COLO829 (cell line): Measurements from ENCODE around the gene SLC7A1.
"Not testable (repeated sequence)": the region's sequence is repeated elsewhere in the genome, so short reads cannot be mapped to it uniquely, and the experiment has no call there.

Source experiments
- DNase-seq: peaks from one replicate; pipeline ENCODE4 v3.0.0; 2012; ENCODE audit warnings: low spot score

SLC7A1 gene

DNA sequence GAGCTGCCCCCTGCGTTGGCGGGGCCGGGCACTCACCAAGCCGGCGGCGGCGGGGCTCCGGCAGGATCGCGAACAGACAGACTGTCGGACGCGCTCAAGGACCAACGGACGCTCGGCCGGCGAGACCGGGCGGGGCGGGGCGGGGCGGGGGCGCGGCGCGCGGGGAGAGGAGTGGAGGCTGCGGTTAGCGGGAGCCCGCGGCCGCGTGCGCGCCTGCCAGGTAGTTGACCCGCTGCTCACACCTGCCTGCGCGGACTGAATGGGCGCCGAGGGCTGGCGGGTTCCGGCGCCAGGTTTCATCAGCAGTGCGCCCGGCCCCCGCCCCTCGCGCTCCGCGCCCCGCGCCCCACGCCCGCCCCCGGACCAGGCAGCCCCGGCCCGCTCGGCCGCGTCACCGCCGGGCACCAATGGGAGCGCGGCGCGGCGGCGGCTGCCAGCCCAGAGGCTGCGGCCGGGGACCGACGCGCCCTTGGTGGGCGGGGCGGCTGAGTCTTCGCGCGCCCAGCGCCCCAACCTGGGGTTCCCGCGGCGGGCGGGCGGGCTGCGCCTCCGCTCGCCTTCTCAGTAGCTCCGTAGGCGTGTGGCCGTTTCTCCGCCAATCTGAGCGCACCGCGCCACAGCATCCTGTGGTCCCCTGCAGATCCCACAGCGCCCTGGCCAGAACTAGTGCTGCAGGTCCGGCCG, at the start of gene SLC7A1:
Gene SLC7A1 (minus strand): TSS at position 309 of the 684 bp plus-strand sequence. CDS start 59,500 bp downstream, outside the sequence.
- DNase-seq = peak; percentile 47

GRCh38 chr13:29640665-29641064, 45.2 kb upstream of the SLC7A1 start:
- no peak for DNase-seq

- DNase-seq = not testable (repeated sequence)
Measured at GRCh38 chr13:29636831-29637230, 41.3 kb upstream of the SLC7A1 start.

DNA sequence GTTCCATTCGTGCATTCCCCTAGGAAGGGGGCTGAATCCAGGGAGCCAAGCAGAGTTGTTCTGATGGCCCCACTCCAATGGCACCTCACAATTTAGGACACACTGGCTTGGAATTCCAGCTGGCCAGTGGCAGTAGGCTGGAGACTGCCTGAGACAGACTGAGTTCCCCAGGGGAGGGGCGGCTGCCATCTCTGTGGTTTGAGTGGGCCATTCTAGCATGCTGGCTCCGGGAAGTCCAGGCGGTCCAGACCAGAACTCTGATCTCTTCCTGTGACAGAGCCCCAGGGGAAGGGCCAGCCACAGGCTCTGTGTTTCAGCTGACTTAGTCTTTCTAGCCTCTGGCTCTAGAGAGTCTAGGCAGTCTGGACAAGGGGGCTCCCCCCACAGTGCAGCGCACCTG, 29.5 kb upstream of the SLC7A1 start:
- DNase-seq = no peak

DNA sequence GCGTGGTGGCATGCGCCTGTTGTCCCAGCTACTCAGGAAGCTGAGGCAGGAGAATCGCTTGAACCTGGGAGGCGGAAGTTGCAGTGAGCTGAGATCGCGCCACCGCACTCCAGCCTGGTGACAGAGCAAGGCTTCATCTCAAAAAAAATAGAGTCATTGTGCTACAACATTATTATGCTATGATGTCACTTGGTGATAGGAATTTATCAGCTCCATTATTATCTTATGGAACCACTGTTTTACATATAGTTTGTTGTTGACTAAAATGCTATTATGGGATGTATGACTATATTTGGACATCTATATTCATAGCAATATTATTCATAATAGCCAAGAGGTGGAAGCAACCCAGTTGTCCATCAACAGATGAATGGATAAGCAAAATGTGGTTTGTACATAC, 26.4 kb upstream of the SLC7A1 start:
- DNase-seq = no peak

DNA sequence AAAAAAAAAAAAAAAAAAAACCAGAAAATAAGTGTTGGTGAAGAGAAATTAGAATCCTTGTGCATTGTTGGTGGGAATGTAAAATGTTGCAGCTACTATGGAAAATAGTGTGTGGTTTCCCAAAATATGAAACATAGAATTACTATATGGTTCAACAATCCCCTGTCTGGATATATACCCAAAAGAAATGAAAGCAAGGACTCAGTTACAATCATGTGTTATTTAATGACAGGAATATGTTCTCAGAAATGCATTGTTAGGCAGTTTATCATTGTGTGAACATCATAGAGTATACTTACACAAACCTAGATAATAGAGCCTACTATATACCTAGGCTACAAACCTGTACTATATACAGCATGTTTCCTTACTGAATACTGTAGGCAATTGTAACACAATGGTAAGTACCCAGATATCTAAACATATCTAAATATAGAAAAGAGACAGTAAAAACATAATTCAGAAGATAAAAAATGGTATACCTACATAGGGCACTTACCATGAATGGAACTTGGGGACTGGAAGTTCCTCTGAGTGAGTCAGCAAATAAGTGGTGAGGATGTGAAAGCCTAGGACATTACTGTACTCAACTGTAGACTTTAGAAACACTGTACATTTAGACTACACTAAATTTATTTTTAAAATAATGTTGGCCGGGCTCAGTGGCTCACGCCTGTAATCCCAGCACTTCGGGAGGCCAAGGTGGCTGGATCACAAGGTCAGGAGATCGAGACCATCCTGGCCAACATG, 25.7 kb upstream of the SLC7A1 start:
- DNase-seq = no peak

GRCh38 chr13:29619995-29620394, 24.5 kb upstream of the SLC7A1 start:
- no peak for DNase-seq

GRCh38 chr13:29613101-29613500, 17.6 kb upstream of the SLC7A1 start:
- no peak for DNase-seq

GRCh38 chr13:29607465-29607864, 12.0 kb upstream of the SLC7A1 start:
- no peak for DNase-seq

GRCh38 chr13:29605860-29606526, 10.5 kb upstream of the SLC7A1 start:
- DNase-seq = no peak

DNA sequence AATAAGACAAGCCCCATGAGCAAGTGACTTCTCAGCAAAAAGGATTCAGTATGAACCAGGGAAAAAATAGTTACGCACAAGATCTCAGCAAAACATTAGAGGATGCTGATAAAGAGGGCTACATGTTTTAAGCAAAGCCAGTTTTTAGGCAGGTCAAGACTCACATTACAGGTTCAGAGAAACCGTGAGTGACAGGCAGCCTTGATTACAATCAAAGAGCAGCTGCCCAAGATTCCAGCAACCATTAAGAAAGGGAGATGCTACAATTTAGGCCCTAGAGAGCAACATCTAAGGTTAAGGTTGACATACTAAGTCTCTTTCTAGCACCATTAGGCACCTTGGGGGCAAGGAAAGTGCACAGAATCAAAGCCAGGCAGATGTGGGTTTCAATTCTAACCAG, 2.8 kb upstream of the SLC7A1 start:
- no peak for DNase-seq

- DNase-seq = no peak
Measured at GRCh38 chr13:29597706-29598105, 2.2 kb upstream of the SLC7A1 start.

GRCh38 chr13:29597246-29597645, 1.8 kb upstream of the SLC7A1 start:
- DNase-seq = no peak

DNA sequence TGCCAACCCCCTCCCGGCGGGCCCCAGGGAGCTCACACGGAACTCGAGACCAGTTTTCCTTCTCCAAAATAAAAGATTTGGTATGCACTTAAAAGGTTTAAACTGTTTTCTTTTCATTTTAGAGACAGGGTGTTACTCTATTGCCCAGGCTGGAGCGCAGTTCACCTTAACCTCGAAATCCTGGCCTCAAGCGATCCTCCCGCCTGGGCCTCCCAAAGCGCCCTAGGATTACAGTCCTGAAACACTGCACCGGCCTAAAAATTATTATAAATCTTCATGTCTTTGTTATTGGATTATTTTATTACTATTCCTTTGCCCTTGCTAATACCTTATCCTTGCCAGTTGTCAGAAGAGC, 553 bp upstream of the SLC7A1 start:
- DNase-seq = no peak

DNA sequence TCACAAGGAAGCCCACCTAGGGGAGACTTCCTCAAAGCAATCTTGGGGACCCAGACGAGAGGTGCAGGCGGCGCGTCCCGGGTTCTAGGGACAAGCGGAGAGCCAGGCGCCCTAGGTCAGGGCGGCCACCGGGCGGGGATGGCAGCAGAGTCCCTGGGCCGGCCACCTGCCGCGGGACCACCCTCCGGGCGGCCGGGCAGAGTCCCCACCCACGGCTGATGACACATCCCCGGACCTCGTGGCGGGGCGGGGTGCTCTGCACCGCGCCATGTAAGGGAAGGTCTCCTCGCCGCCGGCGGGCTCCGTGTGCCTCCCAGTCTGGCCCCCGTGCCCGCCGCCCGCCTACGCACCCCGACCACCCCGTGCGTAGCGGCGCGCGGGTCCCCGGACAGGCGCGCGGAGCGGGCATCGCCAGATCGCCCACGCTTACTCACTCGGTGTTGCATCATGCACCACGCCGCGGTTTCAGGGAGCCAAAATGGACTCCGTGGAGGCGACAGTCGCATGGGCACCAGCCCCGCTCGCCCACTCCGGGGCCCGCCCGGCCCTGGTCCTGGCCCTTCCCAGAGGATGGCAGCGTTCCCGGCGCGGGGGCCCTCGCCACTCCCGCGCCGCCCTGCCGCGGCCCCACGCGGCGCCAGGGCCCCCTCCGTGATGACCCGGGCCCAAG, 643 bp downstream of the SLC7A1 start:
- peak; percentile 26 for DNase-seq

GRCh38 chr13:29594303-29594709, 1.2 kb downstream of the SLC7A1 start:
- no peak for DNase-seq

DNA sequence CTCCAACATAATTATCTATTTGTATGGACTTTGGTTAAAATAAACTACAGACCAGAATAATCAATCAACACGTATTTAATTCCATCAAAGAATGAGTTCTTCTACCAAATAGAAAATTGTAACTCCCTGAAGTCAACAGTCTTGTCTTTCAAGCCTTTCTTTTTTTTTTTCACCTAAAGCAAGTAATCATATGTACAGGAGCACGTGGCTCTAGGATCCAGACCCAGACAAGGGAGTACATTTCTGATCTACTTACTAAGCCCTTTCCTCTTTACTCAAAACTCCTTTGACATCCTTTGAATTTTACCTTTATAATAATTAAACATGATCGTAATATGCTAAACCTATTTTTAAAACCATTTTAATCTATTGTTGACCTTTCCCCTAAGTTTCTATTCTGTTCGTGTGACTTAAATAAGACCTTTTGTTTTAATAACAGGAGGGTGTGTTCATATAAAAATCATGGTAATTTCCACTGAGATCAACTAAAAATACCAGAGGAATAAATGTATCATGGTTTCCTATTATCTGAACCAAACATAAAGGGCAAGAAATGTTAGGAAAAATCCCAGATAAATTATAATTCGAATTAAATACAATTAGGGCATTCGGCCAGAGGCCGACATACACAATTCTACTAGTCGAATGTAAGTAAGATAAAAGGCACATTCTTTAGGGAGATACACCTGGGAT, 1.7 kb downstream of the SLC7A1 start:
- DNase-seq = no peak

GRCh38 chr13:29591310-29591709, 4.2 kb downstream of the SLC7A1 start:
- DNase-seq = no peak

DNA sequence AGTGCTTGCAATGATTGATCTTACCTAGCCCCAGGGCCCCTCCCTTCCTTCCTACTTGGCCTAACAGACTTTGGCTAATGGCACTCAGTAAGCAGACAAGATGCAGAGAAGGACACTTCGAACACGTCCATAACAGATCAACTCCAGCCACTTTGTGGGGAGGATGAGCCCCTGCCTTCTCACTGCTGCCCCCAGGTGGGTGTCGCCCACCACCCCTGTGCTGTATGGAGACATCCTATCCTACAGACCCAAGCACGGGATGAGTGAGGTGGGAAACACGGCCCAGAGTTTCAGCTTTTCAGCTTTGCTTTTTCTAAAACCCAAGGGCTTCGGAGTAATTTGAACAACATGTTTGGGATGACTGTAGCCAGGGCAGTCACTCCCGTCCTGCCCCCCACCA, 5.5 kb downstream of the SLC7A1 start:
- no peak for DNase-seq

DNA sequence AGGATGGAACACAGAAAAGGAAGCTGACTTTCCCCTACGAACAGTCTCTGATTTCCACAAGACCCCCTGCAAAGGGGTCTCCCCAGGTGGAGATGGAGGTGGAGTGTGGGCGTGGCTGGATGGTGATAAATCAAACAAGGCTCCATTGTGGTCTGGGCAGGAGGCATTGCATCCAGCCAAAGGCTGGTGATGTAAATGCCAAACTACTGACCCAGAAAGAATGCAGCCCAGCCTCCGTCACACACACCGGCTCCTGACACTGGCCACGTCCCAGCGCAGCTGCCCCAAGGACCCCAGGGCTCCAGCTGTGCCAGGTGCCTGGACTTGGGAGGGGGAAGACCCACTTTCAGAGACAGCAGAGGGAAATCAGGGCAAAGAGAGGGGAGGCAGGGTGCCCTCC, 6.3 kb downstream of the SLC7A1 start:
- DNase-seq = peak; percentile 35

GRCh38 chr13:29587645-29588044, 7.8 kb downstream of the SLC7A1 start:
- DNase-seq = peak; percentile 17
